K562 (cell line): Measurements from ENCODE around the gene CALML6. TPM values are rescaled to one million over a fixed set of nuclear protein-coding genes. Genes with fewer than 3 reads are reported as not detected.

Experiments
- ARID1B ChIP-seq: fragments of 450-650 bp; IDR thresholded peaks from 2 replicates; pipeline ENCODE4 v1.6.1; 2016; ENCODE audit warnings: antibody characterized with exemption, mild to moderate bottlenecking, inconsistent platforms
- CBX3 ChIP-seq, 2 experiments: IDR thresholded peaks; 1 replicate in 1 of 2; 2 replicates in 1 of 2; pipeline ENCODE4 v1.6.1; 2012; ENCODE audit warnings: inconsistent platforms in 2 of 2, low read length in 2 of 2, borderline replicate concordance in 1 of 2, control low read depth in 1 of 2
- FOXK1 ChIP-seq: sonication (generic); formaldehyde crosslinking; IDR thresholded peaks from 2 replicates; pipeline ENCODE4 v1.8.0; 2022; ENCODE audit warnings: missing genetic modification reagents, mild to moderate bottlenecking, borderline replicate concordance
- HNRNPH1 ChIP-seq: fragments of 200-400 bp; formaldehyde crosslinking; optimal IDR thresholded peaks from 2 replicates; pipeline ENCODE3; 2017; ENCODE audit warnings: low read depth, mild to moderate bottlenecking, low read length, moderate library complexity
- KLF1 ChIP-seq: fragments of 450-650 bp; IDR thresholded peaks from 2 replicates; pipeline ENCODE4 v1.6.1; 2016; ENCODE audit warnings: missing genetic modification characterization, missing compliant biosample characterization
- MCM3 ChIP-seq: fragments of 450-650 bp; IDR thresholded peaks from 2 replicates; pipeline ENCODE4 v1.6.1; 2016
- MYBL2 ChIP-seq, 2 experiments: fragments of 450-650 bp in 1 of 2; sonication (generic) in 1 of 2; formaldehyde crosslinking in 1 of 2; IDR thresholded peaks; 2 replicates each; pipeline versions ENCODE4 v1.6.1 to v1.8.1; 2017 to 2022; ENCODE audit warnings: borderline replicate concordance in 1 of 2, inconsistent platforms in 1 of 2, low read depth in 1 of 2, mild to moderate bottlenecking in 1 of 2, missing genetic modification reagents in 1 of 2, moderate library complexity in 1 of 2
- PCBP2 ChIP-seq: fragments of 200-400 bp; formaldehyde crosslinking; IDR thresholded peaks from 2 replicates; pipeline ENCODE4 v1.6.1; 2018; ENCODE audit warnings: low read length, low read depth, mild to moderate bottlenecking, moderate library complexity; ENCODE audit not compliant: poor library complexity, severe bottlenecking
- POLR2A ChIP-seq: fragments of 450-650 bp; conservative IDR thresholded peaks from 2 replicates; pipeline ENCODE4 v1.6.1; 2016
- PPARD ChIP-seq: fragments of 250-450 bp; sonication (Bioruptor Pico); IDR thresholded peaks from 2 replicates; pipeline ENCODE4 v1.8.0; 2022; ENCODE audit warnings: inconsistent platforms, mild to moderate bottlenecking, moderate library complexity
- PRPF4 ChIP-seq: fragments of 200-400 bp; formaldehyde crosslinking; IDR thresholded peaks from one replicate; pipeline ENCODE4 v1.6.1; 2017; ENCODE audit warnings: low read length, low read depth, mild to moderate bottlenecking; ENCODE audit not compliant: insufficient read depth, poor library complexity, severe bottlenecking
- RCOR1 ChIP-seq, 2 experiments: IDR thresholded peaks; 2 replicates each; pipeline ENCODE4 v1.6.1; 2012; ENCODE audit warnings: low read depth in 2 of 2, low read length in 2 of 2, borderline replicate concordance in 1 of 2, improper control_type of control experiment in 1 of 2
- SRSF9 ChIP-seq: fragments of 200-400 bp; formaldehyde crosslinking; IDR thresholded peaks from 2 replicates; pipeline ENCODE4 v1.6.1; 2017; ENCODE audit warnings: low read depth, low read length, borderline replicate concordance
- STAT5A ChIP-seq: IDR thresholded peaks from 2 replicates; pipeline ENCODE4 v1.6.1; 2012; ENCODE audit warnings: low read length, inconsistent platforms, borderline replicate concordance
- ZBTB17 ChIP-seq: fragments of 450-650 bp; formaldehyde crosslinking; IDR thresholded peaks from 2 replicates; pipeline ENCODE4 v1.4.0; 2020; ENCODE audit warnings: mild to moderate bottlenecking
- ZBTB8A ChIP-seq: fragments of 450-650 bp; IDR thresholded peaks from 2 replicates; pipeline ENCODE4 v1.6.1; 2018; ENCODE audit warnings: mild to moderate bottlenecking, moderate library complexity; ENCODE audit not compliant: partially characterized antibody
- ZKSCAN3 ChIP-seq: fragments of 250-450 bp; sonication (Bioruptor Pico); IDR thresholded peaks from 2 replicates; pipeline ENCODE4 v1.4.0; 2020
- ZNF24 ChIP-seq: fragments of 450-650 bp; IDR thresholded peaks from 2 replicates; pipeline ENCODE4 v1.6.1; 2016
- ZNF311 ChIP-seq: fragments of 250-450 bp; sonication (Bioruptor Pico); IDR thresholded peaks from 2 replicates; pipeline ENCODE4 v1.4.0; 2020; ENCODE audit warnings: mild to moderate bottlenecking, moderate library complexity
- polyA plus RNA-seq, 8 experiments: library from polyadenylated mRNA; depleted of rRNA in 4 of 8; stranded (reverse) in 5 of 8; unstranded in 3 of 8; fragments of >200 nt; fragmentation: Nextera tagmentation in 2 of 8; fragmentation: Illumina TruSeq in 1 of 8; extraction: Ambion mirVana in 2 of 8; extraction: Trizol in 1 of 8; gene quantifications; 2 replicates each; pipeline versions ENCODE4 v1.2.1 to v1.2.3, GENCODE V29; 2011 to 2014; ENCODE audit warnings: inconsistent platforms in 1 of 8, missing spikeins in 1 of 8
- total RNA-seq, 7 experiments: library from RNA; depleted of rRNA in 6 of 7; stranded (reverse); fragments of >200 nt in 6 of 7; fragmentation: Illumina TruSeq in 2 of 7; extraction: Trizol in 2 of 7; gene quantifications; 2 replicates each; pipeline versions ENCODE4 v1.2.1 to v1.2.3, GENCODE V29; 2011 to 2021; ENCODE audit warnings: low replicate concordance in 1 of 7
- TF ChIP-seq, protein P1 (sequence below): fragments of 450-650 bp; IDR thresholded peaks from one replicate; pipeline ENCODE4 v1.6.1; 2018; ENCODE audit warnings: mild to moderate bottlenecking, moderate library complexity; ENCODE audit not compliant: partially characterized antibody
- TF ChIP-seq, protein P2 (sequence below): IDR thresholded peaks from 2 replicates; pipeline ENCODE4 v1.6.1; 2014; ENCODE audit warnings: antibody characterized with exemption
- TF ChIP-seq, protein P3 (sequence below): fragments of 250-450 bp; sonication (Bioruptor Pico); IDR thresholded peaks from 2 replicates; pipeline ENCODE4 v1.5.0; 2021
- TF ChIP-seq, protein P4 (sequence below): fragments of 450-650 bp; IDR thresholded peaks from 2 replicates; pipeline ENCODE4 v1.6.1; 2014; ENCODE audit warnings: low read depth, mild to moderate bottlenecking, moderate library complexity, borderline replicate concordance

The CALML6 gene
- total and polyA plus RNA-seq, 9 of the 15 experiments (the other 6 are each of a cell fraction or from before 2014, with no cell fraction given): 0.14 TPM; not detected in 8

DNA sequence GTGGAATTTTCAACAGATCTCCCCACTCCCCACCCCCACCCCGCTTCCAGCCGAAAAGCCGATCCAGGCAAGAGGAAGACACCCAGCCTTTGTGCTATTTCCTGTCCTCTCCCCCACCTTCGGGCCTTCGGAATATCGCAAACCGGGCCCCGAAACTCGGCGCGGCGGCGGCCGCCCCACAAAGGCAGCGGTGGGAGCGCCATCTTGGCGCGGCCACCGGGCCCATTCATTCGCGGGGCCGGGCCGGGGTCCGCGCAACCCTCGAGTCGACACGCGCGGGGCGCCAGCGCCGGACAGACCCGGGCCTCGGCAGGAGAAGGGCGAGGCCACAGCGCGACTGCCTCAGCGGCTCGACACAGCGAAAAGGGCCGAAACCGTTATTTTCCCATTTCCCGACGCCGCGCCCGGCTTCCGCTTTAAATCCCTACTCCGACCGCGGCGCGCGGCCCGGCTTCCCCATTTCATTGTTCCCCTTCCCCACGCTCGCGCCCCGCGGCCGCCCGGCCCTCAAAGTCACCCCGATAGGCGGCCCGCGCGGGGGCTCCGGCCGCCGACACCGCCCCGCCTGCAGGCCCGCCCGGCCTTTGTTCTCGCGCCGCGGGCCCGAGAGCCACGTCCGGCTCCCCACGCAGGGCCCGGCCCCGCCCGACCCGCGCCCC is 25.1 kb upstream of the CALML6 start (continued):
- TF ChIP-seq PRPF4 (no peak), ZKSCAN3 (CRISPR knock-in tag) (no peak), ZNF24 (no peak), FOXK1 (CRISPR knock-in tag) (no peak), RCOR1 (IDR thresholded peaks at IDR 0.05; ENCODE audit: borderline replicate concordance in 1 of 2, low read depth in 2 of 2, low read length in 2 of 2) (no peak), PCBP2 (no peak), ZBTB17 (CRISPR knock-in tag) (0 out of 2 replicates have a peak, but pooled peaks have one; percentile 29), PPARD (CRISPR knock-in tag) (no peak), ZNF311 (CRISPR knock-in tag) (no peak), STAT5A (no peak; the same call in 1 of the 2 replicates), CBX3 (IDR thresholded peaks at IDR 0.05; ENCODE audit: borderline replicate concordance in 1 of 2, low read length in 2 of 2) (no peak), MCM3 (no peak), ZBTB8A (no peak), POLR2A (peak; percentile 62), MYBL2 (IDR thresholded peaks at IDR 0.05; ENCODE audit: low read depth) (no peak), MYBL2 (CRISPR knock-in tag; IDR thresholded peaks at IDR 0.05; ENCODE audit: borderline replicate concordance) (no peak), ARID1B (no peak), KLF1 (tag) (no peak), SRSF9 (no peak), HNRNPH1 (no peak)
- TF ChIP-seq, protein P1, sequence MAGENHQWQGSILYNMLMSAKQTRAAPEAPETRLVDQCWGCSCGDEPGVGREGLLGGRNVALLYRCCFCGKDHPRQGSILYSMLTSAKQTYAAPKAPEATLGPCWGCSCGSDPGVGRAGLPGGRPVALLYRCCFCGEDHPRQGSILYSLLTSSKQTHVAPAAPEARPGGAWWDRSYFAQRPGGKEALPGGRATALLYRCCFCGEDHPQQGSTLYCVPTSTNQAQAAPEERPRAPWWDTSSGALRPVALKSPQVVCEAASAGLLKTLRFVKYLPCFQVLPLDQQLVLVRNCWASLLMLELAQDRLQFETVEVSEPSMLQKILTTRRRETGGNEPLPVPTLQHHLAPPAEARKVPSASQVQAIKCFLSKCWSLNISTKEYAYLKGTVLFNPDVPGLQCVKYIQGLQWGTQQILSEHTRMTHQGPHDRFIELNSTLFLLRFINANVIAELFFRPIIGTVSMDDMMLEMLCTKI: no peak
- TF ChIP-seq, protein P2, sequence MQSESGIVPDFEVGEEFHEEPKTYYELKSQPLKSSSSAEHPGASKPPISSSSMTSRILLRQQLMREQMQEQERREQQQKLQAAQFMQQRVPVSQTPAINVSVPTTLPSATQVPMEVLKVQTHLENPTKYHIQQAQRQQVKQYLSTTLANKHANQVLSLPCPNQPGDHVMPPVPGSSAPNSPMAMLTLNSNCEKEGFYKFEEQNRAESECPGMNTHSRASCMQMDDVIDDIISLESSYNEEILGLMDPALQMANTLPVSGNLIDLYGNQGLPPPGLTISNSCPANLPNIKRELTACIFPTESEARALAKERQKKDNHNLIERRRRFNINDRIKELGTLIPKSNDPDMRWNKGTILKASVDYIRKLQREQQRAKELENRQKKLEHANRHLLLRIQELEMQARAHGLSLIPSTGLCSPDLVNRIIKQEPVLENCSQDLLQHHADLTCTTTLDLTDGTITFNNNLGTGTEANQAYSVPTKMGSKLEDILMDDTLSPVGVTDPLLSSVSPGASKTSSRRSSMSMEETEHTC: no peak
- TF ChIP-seq, protein P3, sequence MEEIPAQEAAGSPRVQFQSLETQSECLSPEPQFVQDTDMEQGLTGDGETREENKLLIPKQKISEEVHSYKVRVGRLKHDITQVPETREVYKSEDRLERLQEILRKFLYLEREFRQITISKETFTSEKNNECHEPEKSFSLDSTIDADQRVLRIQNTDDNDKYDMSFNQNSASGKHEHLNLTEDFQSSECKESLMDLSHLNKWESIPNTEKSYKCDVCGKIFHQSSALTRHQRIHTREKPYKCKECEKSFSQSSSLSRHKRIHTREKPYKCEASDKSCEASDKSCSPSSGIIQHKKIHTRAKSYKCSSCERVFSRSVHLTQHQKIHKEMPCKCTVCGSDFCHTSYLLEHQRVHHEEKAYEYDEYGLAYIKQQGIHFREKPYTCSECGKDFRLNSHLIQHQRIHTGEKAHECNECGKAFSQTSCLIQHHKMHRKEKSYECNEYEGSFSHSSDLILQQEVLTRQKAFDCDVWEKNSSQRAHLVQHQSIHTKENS (CRISPR knock-in tag): no peak
- TF ChIP-seq, protein P4, sequence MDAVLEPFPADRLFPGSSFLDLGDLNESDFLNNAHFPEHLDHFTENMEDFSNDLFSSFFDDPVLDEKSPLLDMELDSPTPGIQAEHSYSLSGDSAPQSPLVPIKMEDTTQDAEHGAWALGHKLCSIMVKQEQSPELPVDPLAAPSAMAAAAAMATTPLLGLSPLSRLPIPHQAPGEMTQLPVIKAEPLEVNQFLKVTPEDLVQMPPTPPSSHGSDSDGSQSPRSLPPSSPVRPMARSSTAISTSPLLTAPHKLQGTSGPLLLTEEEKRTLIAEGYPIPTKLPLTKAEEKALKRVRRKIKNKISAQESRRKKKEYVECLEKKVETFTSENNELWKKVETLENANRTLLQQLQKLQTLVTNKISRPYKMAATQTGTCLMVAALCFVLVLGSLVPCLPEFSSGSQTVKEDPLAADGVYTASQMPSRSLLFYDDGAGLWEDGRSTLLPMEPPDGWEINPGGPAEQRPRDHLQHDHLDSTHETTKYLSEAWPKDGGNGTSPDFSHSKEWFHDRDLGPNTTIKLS: peak; percentile 27; the same call in 1 of the 2 replicates
